Fibroblast of skin of scalp (primary cell): ENCODE data around the gene RAB22A.
"Not testable (repeated sequence)": the region's sequence is repeated elsewhere in the genome, so short reads cannot be mapped to it uniquely, and the experiment has no call there.

Source experiments
- DNase-seq: peaks from one replicate; pipeline ENCODE4 v3.0.0-alpha.2; 2013

The RAB22A gene

DNA sequence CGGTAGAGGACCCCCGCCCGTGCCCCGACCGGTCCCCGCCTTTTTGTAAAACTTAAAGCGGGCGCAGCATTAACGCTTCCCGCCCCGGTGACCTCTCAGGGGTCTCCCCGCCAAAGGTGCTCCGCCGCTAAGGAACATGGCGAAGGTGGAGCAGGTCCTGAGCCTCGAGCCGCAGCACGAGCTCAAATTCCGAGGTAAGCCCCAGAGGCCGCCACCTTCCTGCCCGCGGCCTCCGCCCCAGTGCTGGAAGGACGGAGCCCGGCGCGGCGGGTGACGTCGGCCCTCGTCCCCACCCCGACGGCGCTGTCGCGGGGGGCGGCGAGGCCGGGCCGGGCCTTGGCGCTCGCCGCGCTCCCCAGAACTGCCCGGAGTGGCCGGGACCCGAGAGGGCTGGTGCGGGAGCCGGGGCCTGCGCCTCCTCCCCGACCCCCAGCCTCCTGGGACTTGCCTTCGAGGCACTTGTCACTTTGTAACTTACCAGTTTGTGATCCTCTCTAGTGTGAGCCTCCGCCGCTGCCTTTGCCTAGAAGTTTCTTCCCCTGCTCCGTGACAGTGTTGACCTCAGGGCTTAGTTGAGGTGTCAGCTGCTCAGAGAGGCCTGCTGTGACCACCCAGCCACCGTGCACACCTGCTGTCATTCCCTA is 79.9 kb downstream of the RAB22A start:
- DNase-seq: peak; percentile 48

DNA sequence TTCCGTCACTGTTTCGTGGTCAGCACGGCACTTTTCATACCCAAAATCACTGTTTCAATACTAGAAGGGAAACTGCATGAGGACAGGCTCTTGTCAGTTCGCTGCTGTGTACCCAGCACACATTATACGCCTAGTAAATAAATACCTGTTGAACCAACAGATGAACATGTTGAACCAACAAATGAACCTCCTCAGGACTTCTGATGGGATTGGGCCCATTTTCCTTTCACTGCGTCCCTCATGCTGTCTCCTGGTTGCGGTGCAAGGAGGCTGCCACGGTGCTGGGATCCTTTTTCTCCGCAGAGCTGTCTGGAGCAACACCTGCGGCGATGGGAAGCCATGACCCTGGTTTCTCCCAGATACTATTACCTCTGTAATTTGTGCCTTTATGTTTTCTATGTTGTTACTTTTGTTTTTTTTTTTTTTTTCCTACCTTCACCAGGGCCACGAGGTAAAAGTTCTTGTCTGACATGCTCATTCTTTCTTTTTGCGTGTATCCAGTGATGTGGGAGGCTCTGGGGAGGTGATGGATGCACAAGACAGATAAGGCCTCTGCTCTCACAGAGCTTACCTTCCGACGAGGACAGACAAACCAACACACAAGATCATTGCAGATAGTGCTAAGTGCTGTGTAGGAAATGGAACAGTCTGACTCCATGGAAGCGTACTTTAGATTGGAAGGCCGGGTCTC is 80.6 kb downstream of the RAB22A start:
- no peak for DNase-seq

DNA sequence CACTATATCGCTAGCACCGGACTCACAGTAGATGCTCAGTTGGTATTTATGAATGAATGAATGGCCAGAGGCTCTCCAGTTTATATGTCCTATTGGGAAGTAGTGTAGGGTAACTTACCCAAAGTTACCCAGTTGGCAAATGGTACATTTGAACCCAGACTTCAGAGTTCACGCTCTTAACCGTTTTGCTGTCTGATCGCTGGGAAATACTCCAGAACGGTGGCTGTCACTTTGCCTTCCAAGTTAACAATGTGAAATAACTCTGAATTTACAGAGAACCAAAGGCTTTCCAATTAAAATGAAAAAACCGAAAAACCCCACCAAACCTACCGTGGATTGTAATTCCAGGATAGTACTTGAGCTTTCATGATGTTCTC is 81.1 kb downstream of the RAB22A start:
- DNase-seq: no peak

DNA sequence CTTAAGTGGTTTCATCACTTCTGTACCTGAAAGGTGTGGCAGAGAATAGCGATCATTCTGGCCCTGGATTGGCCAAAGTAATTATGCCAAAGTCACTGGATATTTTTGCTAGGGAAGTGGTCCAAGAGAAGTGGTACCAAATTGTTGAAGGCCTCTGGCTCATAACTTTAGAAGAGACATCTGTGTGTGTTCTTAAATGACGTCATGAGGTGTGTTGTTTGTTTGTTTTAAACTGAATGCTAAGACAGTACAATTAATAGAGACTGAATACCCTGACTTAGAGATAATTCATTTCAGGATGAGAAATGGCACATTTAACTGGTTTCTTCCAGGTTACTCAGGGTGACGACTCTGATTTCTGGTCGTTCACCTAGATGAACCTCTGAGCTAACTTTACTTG is 82.8 kb downstream of the RAB22A start:
- DNase-seq: no peak

DNA sequence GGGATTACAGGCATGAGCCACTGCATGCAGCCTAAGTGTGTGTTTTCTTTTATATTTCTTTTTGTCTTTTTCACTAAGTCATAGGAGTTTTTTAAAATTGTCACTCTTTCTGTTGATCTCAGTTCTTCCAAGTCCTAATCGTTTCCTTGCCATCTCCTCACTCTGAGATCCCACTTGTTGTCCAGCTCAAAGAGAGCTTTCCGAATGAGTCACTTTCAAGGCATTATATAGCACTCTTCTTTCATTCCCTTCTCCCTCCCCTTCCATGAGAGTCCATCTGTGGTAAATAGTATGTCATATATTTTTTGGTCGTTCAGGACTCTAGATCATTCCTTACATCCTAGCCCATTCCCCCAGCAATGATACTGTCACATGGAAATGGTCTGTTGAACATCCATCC is 83.8 kb downstream of the RAB22A start:
- DNase-seq: peak; percentile 76

DNA sequence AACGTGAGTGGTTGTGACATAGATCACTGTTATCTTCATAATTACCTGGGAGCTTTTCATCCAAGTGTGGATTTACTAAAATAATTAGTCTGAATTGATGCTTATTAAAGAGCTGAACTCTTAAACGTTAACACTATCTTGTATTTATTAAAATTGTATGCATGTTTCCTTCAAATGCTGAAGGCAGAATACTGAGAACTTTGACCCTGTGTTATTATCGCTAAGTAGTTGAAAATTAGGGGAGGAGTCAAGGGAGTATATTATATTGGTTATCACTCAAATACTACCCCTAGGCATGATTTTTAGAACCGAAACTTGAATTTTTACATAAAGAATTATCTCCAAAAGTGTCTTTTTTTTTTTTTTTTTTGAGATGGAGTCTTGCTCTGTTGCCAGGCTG is 85.3 kb downstream of the RAB22A start:
- no peak for DNase-seq

DNA sequence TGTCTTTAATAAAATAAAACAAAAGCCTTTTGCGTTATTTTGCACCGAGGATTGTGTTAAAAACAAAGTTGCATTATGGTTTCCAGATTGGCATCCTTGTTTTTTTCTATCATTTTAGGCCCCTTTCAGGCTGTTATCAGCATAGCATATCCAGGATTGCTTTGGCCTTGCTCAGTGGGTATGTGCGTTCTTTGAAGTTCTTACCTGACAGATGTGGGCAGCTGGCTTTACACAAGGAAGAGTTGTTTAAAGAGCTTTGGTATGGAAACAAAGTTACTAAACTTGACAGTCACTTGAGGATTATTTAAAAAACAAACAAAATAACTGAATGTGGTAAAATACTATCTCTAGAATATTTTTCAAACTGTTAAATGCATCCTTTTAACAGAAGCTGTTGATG is 86.1 kb downstream of the RAB22A start:
- DNase-seq: no peak

DNA sequence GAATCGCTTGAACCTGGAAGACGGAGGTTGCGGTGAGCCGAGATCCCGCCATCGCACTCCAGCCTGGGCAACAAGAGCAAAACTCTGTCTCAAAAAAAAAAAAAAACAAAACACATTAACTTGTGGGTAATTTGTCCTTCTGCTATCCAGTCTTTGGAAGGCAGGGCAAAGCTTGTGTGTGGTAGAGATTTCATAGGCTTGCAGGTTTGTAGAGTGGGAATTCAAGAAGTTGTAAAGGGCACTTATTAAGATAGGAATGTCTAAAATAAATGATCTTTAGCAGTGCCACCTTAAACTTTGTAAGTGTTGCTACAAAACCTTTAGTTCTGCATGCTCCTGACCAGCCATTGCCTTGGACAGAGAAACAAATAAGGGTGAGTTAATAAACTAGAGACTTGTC is 87.9 kb downstream of the RAB22A start:
- no peak for DNase-seq

DNA sequence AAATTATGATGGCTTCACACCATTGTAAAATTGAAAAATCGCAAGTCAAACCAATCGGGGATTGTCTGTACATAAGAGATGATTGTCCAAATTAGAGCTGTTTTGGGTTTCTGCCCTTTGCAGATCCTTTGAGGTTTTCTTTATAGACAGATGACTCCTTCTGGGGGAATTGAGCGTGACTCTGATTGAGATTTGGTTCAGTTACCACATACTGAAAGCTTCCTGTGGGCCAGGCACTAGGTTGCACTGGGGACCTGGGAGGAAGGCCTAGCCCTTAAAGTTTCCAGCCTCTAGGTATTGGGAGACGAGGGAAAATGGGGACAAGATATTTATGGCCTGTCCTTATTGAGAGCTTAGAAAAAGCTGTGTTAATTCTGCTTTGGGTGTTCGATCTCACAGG is 88.7 kb downstream of the RAB22A start:
- no peak for DNase-seq

DNA sequence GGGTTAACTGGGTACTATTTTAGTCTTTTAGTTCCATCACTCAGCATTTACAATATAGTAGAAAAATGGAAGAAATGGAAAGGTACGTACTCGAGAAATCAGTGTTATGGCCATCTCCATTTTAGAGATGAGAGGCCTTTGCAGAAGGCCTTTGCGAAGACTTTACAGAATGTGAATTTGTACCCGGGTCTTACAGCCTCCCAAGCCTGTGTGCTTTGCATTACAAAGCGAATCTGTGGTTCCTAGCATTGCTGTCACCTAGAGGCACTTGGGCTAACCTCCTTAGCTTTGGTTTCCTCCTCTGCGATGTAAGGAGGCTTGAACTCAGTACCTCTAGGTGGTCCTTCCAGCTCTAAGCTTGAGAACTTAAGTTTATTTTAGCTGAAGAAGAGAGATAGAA is 90.4 kb downstream of the RAB22A start:
- no peak for DNase-seq

DNA sequence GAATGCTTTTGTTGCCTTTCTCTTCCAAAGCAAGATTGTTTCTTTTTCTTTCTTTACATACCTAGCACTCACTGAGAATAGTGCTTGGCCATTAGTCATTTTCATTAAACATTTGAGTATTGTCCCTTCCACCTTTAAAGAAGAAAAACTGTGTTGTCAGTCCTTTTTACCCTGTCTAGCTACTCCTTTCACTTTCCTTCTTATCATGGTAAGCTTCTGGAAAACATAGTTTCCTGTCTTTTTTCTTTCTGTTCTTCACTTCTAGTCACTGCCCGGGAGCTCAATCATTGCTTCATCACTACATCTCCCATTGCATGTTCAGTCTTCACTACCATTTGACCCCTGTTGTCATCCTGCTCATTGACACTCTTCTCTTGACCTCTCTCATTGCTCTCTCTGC is 91.6 kb downstream of the RAB22A start:
- DNase-seq: no peak

DNA sequence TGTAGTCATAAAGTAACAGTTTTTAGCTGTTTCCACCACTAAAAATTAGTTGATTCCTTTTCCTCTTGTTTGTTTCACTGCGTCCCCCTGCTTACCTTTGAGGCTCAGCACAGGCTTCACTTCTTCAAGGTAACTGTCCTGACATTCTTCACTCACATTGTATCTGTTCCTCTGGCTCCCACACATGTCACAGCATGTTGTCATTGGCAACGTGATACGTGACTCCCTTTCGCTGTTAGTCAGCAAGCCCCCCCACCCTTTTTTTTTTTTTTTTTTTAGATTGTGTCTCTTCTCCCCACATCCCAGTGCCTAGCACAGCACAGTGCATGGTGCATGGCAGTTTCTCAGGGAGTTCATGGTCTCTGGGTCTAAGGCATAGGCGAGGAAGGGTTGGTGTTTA is 92.8 kb downstream of the RAB22A start:
- DNase-seq: no peak

DNA sequence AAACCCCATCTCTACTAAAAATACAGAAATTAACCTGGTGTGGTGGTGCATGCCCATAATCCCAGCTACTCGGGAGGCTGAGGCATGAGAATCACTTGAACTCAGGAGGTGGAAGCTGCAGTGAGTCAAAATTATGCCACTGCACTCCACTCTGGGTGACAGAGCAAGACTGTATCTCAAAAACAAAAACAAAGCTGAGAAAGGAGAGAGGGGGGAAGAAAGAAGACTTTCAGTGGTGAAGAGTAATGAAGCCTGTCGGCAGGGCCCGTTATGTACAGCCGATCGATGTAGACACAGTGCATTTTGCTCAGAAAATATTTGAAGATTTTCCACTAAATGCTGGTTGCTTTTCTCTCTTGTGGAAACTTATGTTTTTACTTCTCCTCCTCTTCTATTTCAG is 93.3 kb downstream of the RAB22A start:
- DNase-seq: no peak

DNA sequence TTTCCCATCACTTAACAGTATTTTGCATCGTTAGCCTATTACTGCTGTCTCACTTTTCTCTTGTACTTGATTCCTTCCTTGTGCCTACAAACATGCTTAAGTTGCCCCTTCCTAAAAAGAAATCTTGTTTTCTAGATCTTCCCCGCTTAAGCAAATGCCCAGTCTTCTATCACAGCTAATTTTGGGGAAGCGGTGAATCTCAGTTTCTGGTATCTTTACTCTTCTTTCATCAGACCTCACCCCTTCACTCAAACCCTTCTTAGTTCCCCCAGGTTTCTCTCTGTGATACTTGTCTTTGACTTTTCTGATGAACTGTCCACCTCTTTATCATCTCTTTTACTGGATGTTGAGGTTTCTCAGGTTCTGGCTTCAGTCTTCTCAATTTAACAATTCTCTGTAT is 93.8 kb downstream of the RAB22A start:
- no peak for DNase-seq

DNA sequence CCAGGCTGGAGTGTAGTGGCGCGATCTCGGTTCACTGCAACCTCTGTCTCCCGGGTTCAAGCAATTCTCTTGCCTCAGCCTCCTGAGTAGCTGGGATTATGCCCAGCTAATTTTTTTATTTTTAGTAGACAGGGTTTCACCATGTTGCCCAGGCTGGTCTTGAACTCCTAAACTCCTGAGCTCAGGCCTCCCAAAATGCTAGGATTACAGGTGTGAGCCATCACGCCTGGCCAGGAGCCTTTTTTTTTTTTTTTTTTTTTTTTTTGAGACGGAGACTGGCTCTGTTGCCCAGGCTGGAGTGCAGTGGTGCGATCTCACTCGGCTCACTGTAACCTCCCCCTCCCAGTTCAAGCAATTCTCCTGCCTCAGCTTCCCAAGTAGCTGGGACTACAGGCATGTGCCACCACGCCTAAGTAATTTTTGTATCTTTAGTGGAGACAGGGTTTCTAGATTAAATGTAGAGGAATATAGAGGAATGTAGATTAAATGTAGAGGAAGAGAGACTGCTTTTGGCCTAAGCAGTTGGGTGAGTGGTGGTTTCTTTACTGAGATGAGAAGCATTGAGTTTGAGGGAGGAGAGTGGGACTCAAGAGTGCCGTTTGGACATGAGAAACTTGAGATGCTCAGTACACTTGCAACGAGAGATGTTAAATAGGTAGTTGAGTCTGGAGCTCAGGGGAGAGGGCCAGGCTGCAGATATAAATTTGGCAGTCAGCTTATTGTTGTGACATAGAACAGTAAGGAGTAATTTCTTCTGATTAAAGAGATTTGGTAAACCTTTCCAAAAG is 96.2 kb downstream of the RAB22A start:
- DNase-seq: no peak

DNA sequence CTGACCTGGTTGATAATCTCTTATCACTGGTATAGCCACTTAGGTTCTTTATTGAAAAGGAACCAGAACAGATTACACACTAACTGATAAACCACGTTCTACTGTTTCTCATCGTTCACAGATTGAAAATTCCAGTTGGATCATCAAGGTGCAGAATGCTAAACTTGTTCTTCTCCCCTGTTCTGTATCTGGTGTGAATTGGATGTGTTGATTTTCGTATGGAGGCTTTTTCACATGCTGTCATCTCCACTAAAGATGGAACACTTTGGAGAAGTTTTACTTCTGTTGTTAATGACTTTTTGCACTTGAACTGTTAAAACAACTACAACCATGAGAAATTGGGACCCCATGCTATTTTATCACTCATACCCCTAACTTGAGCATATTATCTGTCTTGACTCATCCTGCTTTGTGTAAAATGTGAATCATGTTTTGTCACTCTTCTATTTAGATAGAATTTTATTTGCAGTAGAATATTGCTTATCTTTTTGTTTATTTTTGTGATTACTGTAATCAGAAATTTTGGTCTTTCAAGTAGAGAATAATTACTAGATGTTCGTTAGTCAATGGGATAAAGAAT is 97.0 kb downstream of the RAB22A start:
- DNase-seq: no peak

DNA sequence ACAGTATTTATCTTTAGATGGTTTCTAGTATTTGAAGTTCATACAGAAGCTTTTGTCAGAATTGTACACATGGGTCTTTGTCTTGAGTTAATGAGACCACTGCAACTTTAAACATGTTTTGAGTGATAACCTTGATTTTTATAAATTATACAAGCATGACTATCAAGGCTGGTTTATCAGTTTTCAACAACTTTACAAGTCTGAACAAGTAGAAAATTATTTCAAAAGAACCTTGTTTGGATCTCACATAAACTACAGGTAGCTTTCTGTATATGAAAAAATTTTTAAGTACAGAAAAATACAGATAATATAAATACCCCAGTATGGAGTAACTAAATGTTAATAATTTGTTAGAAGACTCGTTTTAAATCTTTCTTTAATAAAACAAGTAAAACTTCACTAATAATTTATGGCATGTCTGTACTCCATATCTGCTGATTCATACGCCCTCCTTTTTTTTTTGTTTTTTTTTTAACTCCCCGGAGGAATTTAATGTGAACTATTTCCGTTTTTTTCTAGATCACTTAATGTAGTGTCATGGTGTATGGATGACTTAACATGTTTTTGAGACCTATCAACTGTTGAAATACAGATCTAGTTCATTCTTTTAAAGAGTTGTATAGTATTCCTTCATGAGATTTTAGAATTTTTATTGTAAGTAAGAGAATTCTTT is 97.8 kb downstream of the RAB22A start:
- peak; percentile 31 for DNase-seq

DNA sequence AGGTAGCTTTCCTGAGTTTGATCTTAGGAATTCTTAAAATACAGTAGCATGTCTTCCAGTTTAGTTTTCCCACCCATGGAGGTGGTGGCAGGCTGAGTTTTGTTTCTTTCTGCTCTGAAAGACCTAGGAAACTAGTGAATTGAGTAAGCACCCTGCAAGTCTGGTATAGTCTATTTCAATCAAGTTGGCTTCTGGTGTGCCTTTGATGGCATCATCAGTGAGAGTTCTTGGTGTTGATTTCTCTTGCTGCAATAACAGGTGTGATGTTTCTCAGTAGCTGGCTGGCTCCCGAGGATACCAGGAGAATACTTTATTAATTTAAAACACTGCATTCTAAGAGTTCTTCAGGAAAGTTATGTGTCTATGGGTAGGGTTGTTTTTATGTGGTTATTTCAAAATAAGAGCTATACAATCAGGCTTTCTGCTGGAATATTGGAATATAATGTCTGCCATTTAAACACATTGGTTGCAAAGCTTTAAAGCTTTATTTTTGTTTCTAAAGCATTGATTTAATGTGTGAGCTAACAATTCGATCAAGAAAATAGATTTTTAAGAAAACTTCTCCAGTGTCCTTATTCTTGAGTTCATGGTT is 98.5 kb downstream of the RAB22A start:
- no peak for DNase-seq

DNA sequence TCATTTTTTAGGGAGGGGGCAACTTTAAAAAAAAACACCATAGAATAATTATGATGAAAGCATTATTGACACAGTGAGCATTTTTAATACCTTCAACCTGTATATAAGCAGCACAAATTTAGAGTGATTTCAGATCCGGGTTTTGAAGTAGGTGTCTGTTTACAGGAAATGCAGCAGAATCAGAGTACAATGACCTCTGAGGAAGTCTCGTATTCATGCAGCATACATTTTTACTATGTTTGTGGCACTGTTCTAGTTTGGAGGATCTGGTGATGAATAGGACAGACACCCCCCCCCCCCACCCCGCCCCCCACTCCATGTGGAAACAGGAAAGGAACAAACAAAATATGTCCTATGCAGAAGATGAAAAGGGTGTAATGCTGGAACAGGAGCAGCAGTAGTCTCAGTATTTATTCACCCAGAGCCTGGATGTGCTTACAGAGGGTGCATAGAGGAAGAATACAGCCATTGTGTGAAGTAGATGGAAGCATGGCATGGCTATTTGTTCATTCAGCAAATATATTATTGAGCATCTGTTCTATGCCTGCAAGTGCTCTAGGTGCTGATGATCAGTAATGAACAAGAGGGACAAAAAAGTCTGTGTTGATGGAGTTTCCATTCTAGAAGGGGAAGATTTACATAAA is 99.2 kb downstream of the RAB22A start:
- DNase-seq: no peak

DNA sequence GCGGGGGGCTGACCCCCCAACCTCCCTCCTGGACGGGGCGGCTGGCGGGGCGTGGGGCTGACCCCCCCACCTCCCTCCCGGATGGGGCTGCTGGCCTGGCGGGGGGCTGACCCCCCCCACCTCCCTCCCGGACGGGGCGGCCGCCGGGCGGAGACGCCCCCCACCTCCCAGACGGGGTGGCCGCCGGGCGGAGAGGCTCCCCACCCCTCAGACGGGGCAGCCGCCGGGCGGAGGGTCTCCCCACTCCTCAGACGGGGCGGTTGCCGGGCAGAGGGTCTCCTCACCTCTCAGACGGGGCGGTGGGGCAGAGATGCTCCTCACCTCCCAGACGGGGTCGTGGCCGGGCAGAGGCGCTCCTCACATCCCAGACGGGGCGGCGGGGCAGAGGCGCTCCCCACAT is 104.7 kb downstream of the RAB22A start:
- not testable (repeated sequence) for DNase-seq

DNA sequence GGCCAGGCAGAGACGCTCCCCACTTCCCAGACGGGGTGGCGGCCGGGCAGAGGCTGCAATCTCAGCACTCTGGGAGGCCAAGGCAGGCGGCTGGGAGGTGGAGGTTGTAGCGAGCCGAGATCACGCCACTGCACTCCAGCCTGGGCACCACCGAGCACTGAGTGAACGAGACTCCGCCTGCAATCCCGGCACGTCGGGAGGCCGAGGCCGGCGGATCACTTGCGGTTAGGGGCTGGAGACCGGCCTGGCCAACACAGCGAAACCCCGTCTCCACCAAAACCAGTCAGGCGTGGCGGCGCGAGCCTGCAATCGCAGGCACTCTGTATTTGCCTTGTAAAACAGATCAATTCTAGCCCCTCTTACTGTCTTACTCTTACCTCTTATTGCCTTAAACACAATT is 105.3 kb downstream of the RAB22A start:
- DNase-seq: not testable (repeated sequence)

DNA sequence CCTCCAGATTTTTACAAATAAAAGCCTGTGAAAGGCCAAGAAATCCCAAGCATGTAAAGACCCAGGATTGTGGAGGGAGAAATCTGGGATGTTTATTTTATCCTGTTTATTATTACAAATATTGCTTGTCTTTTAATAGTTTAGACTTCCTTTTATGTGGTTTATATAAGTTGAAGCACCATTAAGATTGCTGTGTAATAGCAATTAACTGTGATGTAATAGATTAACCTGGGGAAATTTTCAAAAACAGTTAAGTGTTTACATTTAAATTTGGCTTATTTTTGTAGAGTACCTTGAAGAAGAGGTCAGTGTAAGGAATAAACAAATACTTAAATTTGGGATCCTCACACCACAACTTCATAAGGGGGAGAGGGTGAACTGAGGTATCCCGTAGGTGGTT is 106.5 kb downstream of the RAB22A start:
- no peak for DNase-seq
